HL-60 (cell line): ENCODE data around the gene RIPK3.

ENCODE experiments used
- CTCF ChIP-seq: IDR thresholded peaks from one replicate; pipeline ENCODE4 v1.5.1; 2011; ENCODE audit warnings: low read length, control low read depth, inconsistent platforms; ENCODE audit not compliant: insufficient read depth
- POLR2AphosphoS5 ChIP-seq: IDR thresholded peaks from 2 replicates; pipeline ENCODE4 v1.6.1; 2012; ENCODE audit warnings: low read depth

- no peak for TF ChIP-seq CTCF
- no peak for TF ChIP-seq POLR2AphosphoS5
Measured at GRCh38 chr14:24339284-24340151, at the start of gene RIPK3.
